Astrocyte (in vitro differentiated cells and primary cell): Measurements from ENCODE around the gene MDH1.

Source experiments
- CTCF ChIP-seq: IDR thresholded peaks from 2 replicates; pipeline ENCODE4 v1.5.1; 2011; ENCODE audit warnings: low read depth, mild to moderate bottlenecking, inconsistent platforms, low read length, moderate library complexity; ENCODE audit not compliant: insufficient read depth
- EZH2 ChIP-seq: IDR thresholded peaks from 2 replicates; pipeline ENCODE4 v1.6.1; 2012; ENCODE audit warnings: mild to moderate bottlenecking, low read length, inconsistent platforms; ENCODE audit not compliant: insufficient read depth

GRCh38 chr2:63651356-63651755, 62.6 kb downstream of the MDH1 start:
- TF ChIP-seq CTCF (no peak), EZH2 (no peak)
